NCI-H1092 (cell line): ENCODE data around the gene UGT1A5.
"Not testable (repeated sequence)": the region's sequence is repeated elsewhere in the genome, so short reads cannot be mapped to it uniquely, and the experiment has no call there.

ENCODE experiments used
- DNase-seq: peaks from one replicate; lab custom pipeline; 2025; lab: John Stamatoyannopoulos, UW

The UGT1A5 gene

DNA sequence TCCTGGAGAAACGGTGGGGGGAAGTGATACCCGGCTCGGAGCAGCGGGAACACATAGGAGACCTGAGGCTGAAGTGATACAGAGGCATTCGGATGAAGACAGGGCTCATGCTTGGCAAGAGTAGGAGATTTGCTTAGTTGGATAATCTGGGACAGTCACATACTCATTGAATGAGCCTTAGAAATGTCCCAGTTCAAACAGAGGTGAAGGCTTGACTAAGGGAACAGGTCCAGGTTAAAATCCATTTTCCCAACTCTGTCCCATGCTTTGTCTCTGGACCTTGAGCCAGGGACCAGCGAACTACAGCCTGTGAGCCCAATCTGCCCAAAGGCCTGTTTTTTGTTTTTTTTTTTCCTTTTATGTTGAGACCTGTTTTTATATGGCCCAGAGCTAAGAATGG, 18.7 kb upstream of the UGT1A5 start:
- no peak for DNase-seq

GRCh38 chr2:233698740-233699139, 14.0 kb upstream of the UGT1A5 start:
- DNase-seq, result no peak

DNA sequence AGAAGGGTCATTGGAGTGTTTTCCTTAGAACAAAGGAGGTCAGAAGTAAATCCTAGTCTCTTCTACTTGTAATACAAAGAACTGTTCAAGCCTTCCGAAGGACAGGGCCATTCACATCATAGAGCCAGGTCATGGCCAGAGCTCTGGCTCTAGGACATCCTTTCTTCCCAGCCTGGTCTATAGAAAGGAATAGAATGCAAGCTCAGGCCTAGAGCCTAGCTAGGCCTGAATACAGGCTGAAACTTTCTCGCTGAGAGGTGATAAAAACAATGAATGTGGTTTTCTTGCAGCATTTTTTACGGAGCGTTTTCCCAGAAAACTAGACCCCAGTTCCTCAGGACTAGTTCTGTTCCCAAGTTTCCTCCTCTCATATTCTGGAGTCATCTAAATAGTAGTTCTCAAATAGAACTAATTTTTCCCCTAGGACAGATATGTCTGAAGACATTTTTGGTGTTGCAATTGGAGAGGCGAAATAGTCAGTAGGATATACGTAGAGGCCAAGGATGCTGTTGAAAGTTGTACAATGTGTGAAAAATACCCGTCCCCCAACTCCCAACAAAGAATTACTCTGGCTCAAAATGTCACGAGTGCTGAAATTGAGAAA, 13.2 kb upstream of the UGT1A5 start:
- DNase-seq, result no peak

- DNase-seq, result no peak
Observed at GRCh38 chr2:233700028-233700635, 12.6 kb upstream of the UGT1A5 start.

GRCh38 chr2:233700842-233701241, 11.9 kb upstream of the UGT1A5 start:
- not testable (repeated sequence) for DNase-seq

GRCh38 chr2:233702238-233702637, 10.5 kb upstream of the UGT1A5 start:
- DNase-seq, result no peak

DNA sequence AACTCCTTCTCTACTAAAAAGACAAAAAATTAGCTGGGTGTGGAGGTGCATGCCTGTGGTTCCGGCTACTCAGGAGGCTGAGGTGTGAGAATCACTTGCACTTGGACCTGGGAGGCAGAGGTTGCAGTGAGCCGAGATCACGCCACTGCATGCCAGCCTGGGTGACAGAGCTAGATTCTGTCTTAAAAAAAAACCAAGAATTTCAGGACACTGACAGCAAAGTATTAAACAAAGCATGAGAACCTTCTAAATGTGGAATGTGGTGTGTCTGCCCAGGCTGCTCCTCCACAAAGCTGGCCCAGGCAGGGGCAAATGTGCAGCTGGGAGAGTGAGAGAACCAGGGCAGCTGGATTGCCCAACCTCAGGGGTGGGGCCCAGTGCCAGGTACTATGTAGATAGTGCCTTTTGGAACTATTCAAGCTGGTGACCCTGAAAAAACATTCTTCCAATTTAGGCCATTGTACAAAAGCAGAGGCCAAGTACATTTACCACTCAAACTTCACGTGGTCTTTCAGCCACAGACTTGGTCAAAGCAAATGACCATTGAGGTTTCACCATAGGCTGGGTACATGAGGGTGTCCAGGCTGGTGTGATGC, 6.7 kb upstream of the UGT1A5 start:
- no peak for DNase-seq

DNA sequence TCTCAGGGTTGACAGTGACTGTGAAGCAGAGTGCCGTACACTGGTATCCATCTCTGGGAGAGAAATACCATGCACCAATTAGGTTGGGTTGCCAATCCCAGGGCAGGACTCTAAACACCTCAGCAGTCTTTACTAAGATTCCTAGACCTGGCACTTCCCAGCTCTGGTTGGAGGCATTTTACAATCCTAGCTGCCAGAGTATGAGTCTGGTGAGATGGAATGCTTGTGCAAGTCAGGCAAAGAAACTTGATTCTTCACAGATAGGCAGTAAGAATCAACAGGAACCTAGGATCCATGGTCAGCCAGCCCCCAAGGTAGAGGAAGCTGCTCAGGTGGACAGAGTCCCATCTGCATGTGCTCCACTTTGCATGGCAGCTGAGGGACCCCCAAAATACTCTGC, 6.0 kb upstream of the UGT1A5 start:
- no peak for DNase-seq

DNA sequence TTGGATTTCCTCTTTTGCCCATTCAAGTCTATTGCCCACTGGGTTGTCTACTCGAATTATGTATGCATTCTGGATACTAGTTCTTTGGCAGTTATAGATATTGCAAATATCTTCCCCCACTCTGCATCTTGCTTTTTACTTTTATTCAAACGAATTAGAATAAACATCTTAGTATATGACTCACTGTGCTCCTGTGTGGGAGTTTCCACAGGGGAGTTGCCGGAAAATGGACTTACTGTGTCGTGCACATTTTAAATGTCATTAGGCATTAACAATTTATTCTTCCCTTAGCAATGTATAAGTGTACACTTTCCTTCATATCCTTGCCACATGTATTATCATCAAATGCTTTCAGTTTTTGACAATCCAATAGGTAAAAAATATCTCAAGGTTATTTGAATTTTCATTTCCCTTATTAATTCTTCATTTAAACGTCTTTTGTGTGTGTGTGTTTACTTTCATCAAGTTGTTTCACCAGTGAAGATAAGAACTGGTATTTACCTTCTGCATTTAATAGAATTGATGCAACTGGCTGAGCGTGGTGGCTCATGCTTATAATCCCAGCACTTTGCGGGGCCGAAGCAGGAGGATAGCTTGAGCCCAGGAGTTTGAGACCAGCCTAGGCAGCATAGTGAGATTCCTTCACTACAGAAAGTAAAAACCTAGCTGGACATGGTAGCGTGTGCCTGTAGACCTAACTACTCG, 4.6 kb upstream of the UGT1A5 start:
- DNase-seq, result no peak

GRCh38 chr2:233708942-233709341, 3.8 kb upstream of the UGT1A5 start:
- DNase-seq, result no peak

DNA sequence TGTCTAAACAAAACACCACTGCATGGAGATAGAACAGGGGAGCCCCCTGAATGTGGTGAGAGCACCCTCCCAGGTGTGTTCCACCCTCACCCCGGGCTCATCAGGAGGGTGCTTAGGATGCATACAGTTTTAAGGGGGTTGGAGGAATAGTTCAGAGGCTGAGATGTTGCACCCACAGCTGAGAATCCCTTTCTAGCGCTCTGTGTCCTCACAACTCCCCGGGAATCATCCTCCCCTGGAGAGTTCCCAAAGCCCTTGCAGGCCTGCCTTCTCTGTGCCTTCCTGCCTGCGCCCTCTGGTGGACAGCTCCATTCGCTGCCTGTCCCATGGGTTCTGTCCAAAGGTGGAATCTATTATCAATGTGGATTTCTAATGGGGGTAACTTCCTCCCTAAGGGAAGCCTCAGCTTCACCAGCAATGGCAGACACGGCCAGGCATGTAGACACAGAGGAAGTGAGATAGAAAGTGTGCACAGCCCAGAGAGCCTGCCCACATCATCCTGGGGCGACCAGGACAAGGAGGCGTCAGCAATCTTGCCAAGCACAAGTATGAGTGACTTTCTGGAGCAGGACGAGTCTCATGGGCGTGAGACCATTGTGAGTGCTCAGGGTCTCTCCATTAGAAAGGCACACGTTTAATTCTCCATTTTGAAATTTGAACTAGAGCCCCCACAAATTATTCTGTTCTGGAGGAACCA, 1.2 kb upstream of the UGT1A5 start:
- peak; percentile 61 for DNase-seq

DNA sequence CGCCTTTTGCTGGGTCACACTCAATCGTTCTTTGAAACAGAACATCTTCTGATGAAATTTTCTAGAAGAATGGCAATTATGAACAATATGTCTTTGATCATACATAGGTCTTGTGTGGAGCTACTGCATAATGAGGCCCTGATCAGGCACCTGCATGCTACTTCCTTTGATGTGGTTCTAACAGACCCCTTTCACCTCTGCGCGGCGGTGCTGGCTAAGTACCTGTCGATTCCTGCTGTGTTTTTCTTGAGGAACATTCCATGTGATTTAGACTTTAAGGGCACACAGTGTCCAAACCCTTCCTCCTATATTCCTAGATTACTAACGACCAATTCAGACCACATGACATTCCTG, 532 bp downstream of the UGT1A5 start:
- no peak for DNase-seq

DNA sequence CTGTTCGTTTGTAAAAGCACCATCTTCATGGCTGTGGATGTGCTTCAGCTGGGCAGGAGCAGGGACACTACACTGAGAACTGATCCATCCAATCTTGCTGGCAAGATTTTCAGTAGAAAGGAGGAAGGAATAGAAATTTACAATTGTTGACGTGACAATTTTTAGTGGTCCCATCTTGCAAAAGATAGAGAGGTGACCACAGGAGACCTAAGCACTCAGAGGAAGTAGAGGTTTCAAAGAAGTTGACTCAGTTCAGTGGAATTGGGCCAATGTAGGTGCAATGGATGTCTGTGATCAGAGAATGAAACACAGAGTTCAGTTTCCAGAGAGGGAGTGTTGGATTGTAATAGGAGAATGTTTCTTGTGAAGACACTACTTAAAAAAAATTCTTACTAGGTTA, 1.4 kb downstream of the UGT1A5 start:
- no peak for DNase-seq

DNA sequence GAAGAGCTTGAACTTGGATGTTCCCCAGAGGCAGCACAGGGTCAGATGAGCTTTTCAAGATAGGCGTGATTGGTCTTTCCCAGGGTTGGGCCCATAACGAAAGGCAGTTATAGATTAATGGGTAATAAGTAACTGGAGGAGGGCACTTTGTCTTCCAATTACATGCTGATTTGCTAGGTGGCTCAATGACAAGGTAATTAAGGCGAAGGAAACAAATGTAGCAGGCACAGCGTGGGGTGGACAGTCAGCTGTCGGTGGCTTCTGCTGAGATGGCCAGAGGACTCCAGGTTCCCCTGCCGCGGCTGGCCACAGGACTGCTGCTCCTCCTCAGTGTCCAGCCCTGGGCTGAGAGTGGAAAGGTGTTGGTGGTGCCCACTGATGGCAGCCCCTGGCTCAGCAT, 5.8 kb downstream of the UGT1A5 start, which contains the start of gene UGT1A4:
TSS of gene UGT1A4 (plus strand) at position 185 of the 400 bp plus-strand sequence. CDS start at position 270, 85 bp downstream.
- no peak for DNase-seq

DNA sequence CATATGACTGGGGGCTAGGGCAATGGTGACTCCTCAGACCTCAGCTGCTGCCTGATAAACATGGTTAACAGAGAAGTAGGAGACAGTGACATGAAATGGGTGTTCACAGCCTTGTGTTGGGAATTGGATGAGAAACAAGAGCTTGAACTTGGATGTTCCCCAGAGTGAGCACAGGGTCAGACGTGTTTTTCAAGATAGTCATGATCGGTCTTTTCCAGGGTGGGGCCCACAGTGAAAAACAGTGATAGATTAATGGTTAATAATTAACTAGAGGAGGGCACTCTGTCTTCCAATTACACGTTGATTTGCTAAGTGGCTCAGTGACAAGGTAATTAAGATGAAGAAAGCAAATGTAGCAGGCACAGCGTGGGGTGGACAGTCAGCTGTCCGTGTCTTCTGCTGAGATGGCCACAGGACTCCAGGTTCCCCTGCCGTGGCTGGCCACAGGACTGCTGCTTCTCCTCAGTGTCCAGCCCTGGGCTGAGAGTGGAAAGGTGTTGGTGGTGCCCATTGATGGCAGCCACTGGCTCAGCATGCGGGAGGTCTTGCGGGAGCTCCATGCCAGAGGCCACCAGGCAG, 16.1 kb downstream of the UGT1A5 start, which contains the start of gene UGT1A3:
TSS of gene UGT1A3 (plus strand) at position 320 of the 579 bp plus-strand sequence. CDS start at position 405, 85 bp downstream.
- DNase-seq, result no peak

- DNase-seq, result not testable (repeated sequence)
Observed at GRCh38 chr2:233736868-233737653, 24.4 kb downstream of the UGT1A5 start.

- no peak for DNase-seq
Observed at GRCh38 chr2:233740870-233741269, 28.2 kb downstream of the UGT1A5 start.

DNA sequence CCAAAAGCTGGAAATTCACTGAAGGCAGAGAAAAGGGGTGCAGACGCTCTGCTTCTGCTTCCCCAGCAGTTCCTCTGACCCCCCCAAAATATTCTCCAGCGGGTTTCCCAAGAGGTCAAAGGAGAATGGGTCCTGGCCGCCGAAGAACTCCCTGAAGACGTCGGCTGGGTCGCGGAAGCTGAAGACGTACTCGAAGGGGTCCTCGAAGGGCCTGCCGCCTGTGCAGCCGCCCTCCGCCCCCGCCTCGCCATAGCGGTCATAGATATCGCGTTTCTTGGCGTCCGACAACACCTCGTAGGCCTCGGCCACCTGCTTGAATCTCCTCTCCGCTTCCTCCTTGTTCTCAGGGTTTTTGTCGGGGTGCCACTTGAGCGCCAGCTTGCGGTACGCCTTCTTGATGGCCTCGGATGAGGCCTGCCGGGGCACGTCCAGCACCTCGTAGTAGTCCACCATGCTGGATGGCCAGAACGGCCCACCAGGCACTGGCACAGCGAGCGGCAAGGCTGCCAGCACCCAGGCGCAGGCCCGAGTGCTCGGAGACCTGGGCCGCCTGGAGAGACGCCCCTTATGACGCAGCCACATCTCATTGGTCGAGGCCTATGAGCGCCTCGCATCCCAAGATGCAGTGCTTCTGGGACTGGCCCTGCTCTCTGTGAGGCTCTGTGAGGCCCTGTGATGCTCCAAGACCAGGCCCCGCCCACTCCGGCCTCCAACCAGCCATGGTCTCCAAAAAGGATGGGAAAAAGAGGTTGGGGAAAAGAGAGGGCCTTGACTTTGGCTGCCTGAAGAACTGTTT, 31.0 kb downstream of the UGT1A5 start:
- no peak for DNase-seq

- DNase-seq, result no peak
Observed at GRCh38 chr2:233745073-233745755, 32.5 kb downstream of the UGT1A5 start.

DNA sequence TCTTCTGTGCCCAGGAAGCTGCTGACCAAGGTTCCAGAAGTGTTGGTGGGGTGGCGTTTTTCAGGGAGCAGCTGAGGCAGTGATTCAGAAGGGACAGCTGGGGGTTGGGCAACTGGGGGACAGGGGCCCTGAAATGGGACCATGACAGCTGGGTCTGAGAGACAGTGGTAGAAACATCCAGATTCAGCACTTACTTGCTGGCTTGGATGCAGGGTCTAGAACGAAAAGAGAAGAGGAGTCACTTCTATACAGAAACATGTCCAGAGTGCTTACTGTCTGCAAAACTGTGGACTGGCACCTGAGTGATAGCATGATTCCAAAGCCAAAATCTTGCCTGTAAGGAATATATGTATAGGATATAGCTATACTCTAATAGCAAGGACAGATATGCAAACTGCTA, 33.1 kb downstream of the UGT1A5 start:
- not testable (repeated sequence) for DNase-seq
